ENCODE results near the gene OSM. TPM values are rescaled to one million over a fixed set of nuclear protein-coding genes. Genes with fewer than 3 reads are reported as not detected.

Gene OSM
- polyA plus RNA-seq, 3 donors: 48.0 to 295 (median 146) TPM

- 94% methylated on average over 15 of the region's 27 CpGs for WGBS (ENCODE audit: insufficient coverage)
- intact Hi-C loops (cut with micrococcal nuclease): loop anchor here in 1 of 2 donors (10.0 kb wide), 1 partner anchor 215 kb away; no protein-coding TSS in a partner anchor
- DNase-seq: no peak
These were observed 17.3 kb downstream of the OSM start for GRCh38 chr22:30249049-30250038.

More at GRCh38 chr22:30249049-30250038, 17.3 kb downstream of the OSM start:
- Histone ChIP-seq H3K4me1 (ENCODE audit: control insufficient read depth in 1 of 2, insufficient read depth in 2 of 2, low read length in 2 of 2) (peaks cover 21 to 36% of the 10 kb centered on the region in 2 donors), H3K4me3 (replicated peaks in 1 of 3; ENCODE audit: low read depth in 2 of 3, low read length in 3 of 3) (no peak overlapping the region), H3K79me2 (ENCODE audit: insufficient read depth, low read length) (no peaks in the 10 kb centered on the region), H3K9ac (ENCODE audit: insufficient read depth, low read length, poor library complexity, severe bottlenecking) (no peak overlapping the region), H3K36me3 (replicated peaks in 1 of 2; ENCODE audit: control insufficient read depth in 1 of 2, insufficient read depth in 2 of 2, low read length in 2 of 2) (no peaks in the 10 kb centered on the region), H3K27ac (ENCODE audit: low read depth in 1 of 2, low read length in 2 of 2) (no peak overlapping the region), H2AFZ (ENCODE audit: insufficient read depth, low read depth, low read length, poor library complexity, severe bottlenecking) (no peak overlapping the region), H3K27me3 (ENCODE audit: control insufficient read depth in 2 of 2, insufficient read depth in 2 of 2, low read length in 2 of 2) (peaks cover 13 to 44% of the 10 kb centered on the region in 2 donors), H3K4me2 (replicated peaks; ENCODE audit: extremely low read depth, low read length, poor library complexity, severe bottlenecking) (no peak overlapping the region), H4K20me1 (ENCODE audit: insufficient read depth, low read length) (no peaks in the 10 kb centered on the region), H3K9me3 (replicated peaks in 1 of 2; ENCODE audit: control insufficient read depth in 1 of 2, insufficient read depth in 1 of 2, low read length in 2 of 2) (peaks cover 0 to 5% of the 10 kb centered on the region in 2 donors)
- peaks cover 0 to 2% of the 10 kb centered on the region in 2 donors for H3K36me3 Mint-ChIP-seq
- H3K9me3 Mint-ChIP-seq: peaks cover 0 to 5% (median 0%) of the 10 kb centered on the region in 7 donors
- peaks cover 43 to 53% (median 47%) of the 10 kb centered on the region in 3 donors for H3K27me3 Mint-ChIP-seq (ENCODE audit: low read depth in 3 of 3)
- TF ChIP-seq CTCF (IDR thresholded peaks at IDR 0.05): no peak
- peaks cover 42% of the 10 kb centered on the region for H3K4me1 Mint-ChIP-seq
- H3K27ac Mint-ChIP-seq: no peak overlapping the region
- no peak overlapping the region for H3K4me3 Mint-ChIP-seq

All from CD14-positive monocyte (primary cell).